HG03460 (cell line): ENCODE results near the gene NMT1.

Experiments
- ATAC-seq: cut with Tn5 transposase; IDR thresholded peaks from one replicate; pipeline ENCODE4 v1.9.1; 2021; ENCODE audit not compliant: unreplicated experiment

The NMT1 gene

GRCh38 chr17:45104029-45104428 is 42.9 kb downstream of the NMT1 start:
- no peak for ATAC-seq

GRCh38 chr17:45104497-45104896 is 43.4 kb downstream of the NMT1 start:
- ATAC-seq = no peak

GRCh38 chr17:45104907-45105624 is 43.9 kb downstream of the NMT1 start:
- ATAC-seq = no peak

GRCh38 chr17:45106096-45106495 is 45.0 kb downstream of the NMT1 start:
- ATAC-seq = no peak

GRCh38 chr17:45106582-45106981 is 45.5 kb downstream of the NMT1 start:
- ATAC-seq = no peak

- ATAC-seq = no peak
These were observed 46.3 kb downstream of the NMT1 start for GRCh38 chr17:45107293-45108010.

GRCh38 chr17:45108051-45108450 is 46.9 kb downstream of the NMT1 start:
- no peak for ATAC-seq

GRCh38 chr17:45108595-45109521 is 47.7 kb downstream of the NMT1 start:
- no peak for ATAC-seq

GRCh38 chr17:45110676-45111611 is 49.8 kb downstream of the NMT1 start:
- no peak for ATAC-seq

GRCh38 chr17:45111850-45112249 is 50.7 kb downstream of the NMT1 start:
- no peak for ATAC-seq

GRCh38 chr17:45112559-45113423 is 51.7 kb downstream of the NMT1 start:
- no peak for ATAC-seq

- no peak for ATAC-seq
These were observed 52.3 kb downstream of the NMT1 start for GRCh38 chr17:45113424-45113754.

GRCh38 chr17:45114117-45114932 is 53.2 kb downstream of the NMT1 start:
- no peak for ATAC-seq

GRCh38 chr17:45115015-45115625 is 54.0 kb downstream of the NMT1 start:
- ATAC-seq = no peak

GRCh38 chr17:45115871-45116270 is 54.8 kb downstream of the NMT1 start:
- ATAC-seq = no peak

GRCh38 chr17:45116434-45117016 is 55.4 kb downstream of the NMT1 start:
- no peak for ATAC-seq

GRCh38 chr17:45117334-45117733 is 56.2 kb downstream of the NMT1 start:
- no peak for ATAC-seq
